Dedifferentiated amniotic fluid mesenchymal stem cell (primary cell): ENCODE measurements around the gene STX2.
"Not testable (repeated sequence)": the region's sequence is repeated elsewhere in the genome, so short reads cannot be mapped to it uniquely, and the experiment has no call there.

Source experiments
- DNase-seq: peaks from one replicate; pipeline ENCODE4 v3.0.0-alpha.2; 2016; ENCODE audit errors: extremely low spot score

STX2 gene

DNA sequence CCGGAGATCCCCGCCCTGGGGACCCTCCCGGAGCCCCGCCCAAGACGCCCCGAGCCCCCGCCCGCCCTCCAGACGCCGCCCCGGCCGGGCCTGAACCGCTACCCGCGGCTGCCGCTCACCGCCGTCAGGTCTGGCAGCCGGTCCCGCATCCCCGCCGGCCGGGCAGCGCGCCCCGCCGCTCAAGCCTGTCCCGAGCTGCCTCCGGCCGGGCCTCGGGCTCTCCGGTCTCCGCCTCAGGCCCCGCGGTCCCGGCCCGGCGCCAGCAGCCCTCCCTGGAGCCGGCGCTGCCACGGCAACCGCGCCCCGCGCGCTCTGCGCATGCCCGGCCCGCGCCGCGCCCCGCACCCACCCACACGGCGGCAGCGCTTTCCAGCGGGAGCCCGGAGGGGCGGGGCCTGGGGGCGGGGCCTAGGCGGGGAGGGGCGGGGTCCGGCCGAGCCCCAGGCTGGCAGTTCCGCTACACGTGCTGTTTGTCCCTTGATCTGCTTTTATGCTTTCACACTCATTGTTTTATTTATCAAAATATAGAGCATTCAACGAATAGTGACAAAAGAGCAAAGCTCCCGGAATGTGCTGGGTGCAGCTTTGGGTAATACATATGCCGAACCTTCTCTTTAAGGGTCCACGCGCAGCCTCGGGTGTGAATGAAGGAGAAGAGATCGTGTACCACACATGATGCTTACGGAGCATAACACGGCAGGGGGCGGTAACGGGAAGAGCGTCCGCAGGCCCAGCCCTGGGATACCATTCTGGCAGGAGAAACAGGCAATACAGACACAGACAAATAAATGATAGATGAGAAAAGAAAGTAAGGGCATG is at the start of gene STX2:
Gene STX2 (minus strand): TSS at position 300 of the 819 bp plus-strand sequence. CDS start 151 bp downstream, at position 149.
- peak; percentile 62 for DNase-seq

- DNase-seq = not testable (repeated sequence)
These were observed 48.1 kb upstream of the STX2 start for GRCh38 chr12:130887190-130887589.

GRCh38 chr12:130881548-130881947 is 42.5 kb upstream of the STX2 start:
- no peak for DNase-seq

DNA sequence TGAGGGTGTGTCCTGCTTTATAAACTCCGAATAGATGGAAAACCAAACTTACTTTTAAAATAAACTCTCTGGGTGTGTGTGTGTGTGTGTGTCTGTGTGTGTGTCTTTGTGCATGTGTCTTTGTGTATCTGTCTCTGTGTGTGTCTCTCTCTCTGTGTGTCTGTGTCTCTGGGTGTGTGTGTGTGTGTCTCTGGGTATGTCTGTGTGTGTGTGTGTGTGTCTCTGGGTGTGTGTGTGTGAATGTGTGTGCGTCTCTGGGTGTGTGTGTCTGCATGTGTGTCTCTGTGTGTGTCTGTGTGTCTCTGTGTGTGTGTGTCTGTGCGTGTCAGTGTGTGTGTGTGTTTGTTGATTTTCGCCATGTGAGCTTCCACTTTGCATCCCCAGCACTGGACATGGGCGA is 42.0 kb upstream of the STX2 start:
- DNase-seq = no peak

- DNase-seq = no peak
These were observed 41.4 kb upstream of the STX2 start for GRCh38 chr12:130880411-130880885.

DNA sequence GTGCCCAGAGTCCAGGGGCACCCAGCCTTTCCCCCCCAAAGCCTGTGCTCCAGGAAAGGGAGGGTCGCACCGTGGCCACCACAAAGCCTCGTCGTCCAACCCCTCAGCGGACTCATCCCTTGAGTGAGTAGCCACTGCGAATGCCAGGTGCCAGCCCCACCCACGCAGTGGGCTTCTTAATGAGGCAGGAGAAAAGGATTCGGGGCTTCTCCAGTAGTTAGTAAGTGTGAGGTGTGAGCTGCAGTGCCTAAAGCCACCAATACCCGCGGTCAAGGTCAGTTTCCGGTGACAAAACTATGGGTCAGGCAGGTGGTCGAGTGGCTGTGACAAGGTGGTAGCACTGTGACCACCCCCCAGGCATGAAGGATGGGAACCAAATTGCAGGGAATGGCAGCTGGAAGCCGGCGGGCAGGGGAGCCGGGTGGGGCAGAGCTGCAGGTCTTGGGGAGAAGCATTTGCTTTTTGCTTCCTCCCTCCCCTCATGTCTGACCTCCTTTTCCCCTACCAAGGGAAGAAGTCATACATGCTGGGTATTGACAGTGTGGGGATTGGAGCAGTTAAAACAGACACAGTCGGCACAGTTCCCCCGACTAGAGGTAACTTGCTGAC is 40.8 kb upstream of the STX2 start:
- DNase-seq = no peak

DNA sequence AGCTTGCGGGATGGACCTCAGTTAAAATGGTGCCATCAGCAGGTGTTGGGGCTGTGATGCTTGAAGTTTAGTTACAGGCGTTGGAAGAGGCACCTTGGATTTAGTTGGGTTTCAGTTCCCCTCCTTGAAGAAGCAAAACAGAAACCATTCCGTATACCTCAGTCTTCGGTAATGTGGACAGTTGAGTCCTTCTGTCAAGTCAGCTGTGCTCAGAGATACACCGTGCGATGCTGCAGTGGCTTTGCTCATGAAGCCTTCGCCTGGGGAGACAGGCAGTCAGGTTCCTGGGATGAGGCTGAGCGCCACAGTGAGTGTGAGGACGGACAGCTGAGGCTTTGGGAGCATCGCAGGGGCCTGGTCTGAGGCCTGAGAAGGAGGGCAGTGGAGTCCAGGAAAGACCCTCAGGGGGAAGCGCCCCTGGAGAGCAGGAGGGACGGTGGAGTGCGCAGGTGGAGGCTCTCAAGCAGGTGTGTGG is 40.2 kb upstream of the STX2 start:
- no peak for DNase-seq

DNA sequence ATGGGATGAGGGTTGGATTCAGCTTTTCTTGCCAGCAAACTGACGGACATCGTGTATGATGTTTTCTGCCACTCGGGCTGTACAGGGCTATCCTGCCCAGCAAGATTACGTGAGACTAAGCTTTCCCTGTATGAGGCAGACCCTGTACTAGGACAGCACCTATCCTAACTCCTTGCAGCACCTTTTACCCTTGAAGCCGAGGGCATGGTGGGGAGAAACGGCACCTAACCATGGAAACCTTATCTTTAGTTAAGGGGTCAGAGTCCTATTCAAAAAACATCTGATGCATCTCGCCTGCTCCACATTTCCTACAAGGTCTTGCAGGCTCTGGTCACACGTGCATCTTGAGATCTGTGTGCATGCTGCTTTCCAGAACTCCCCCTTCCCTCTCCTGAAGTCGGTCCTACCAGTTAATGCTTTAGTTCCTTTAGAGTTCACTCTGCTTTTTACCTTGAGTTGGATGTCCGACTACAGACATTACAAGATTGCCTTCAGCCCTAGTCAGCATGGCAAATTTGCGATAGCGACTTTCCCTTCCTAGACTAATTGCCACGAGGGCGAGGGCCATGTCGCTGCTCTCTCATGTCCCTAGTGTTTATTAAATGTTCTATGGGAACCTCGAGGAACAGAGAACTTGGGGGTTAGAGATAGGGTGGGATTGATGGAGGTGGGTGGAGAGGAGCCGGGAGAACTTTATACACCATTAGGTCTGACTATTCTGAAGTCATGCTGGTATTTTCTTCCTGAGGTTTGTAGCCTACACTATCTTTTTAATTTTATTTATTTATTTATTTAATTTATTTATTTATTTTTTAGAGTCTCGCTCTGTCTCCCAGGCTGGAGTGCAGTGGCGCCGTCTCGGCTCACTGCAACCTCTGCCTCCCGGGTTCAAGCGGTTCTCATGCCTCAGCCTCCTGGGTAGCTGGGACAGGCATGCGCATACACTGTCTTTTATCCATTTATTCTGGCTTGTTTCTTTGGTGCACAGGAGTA is 39.4 kb upstream of the STX2 start:
- no peak for DNase-seq

DNA sequence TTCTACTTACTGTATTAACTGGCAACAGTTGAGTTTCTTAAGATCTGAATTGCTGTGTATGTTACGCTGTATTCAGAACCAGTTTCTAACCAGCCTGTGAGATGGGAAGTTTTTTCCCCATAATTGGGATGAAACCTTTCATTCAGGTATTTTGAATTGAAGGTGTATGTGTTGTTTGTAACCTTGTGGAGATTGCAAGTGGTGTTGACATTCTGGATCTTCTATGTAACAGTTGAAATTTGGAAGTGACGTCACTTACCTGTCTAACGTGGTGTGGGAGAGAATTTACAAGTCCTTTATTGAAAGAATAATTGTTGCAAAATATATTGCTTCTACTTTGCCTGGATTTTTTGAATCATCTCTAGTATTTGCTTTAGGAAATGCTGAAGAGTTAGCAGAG is 38.3 kb upstream of the STX2 start:
- no peak for DNase-seq

DNA sequence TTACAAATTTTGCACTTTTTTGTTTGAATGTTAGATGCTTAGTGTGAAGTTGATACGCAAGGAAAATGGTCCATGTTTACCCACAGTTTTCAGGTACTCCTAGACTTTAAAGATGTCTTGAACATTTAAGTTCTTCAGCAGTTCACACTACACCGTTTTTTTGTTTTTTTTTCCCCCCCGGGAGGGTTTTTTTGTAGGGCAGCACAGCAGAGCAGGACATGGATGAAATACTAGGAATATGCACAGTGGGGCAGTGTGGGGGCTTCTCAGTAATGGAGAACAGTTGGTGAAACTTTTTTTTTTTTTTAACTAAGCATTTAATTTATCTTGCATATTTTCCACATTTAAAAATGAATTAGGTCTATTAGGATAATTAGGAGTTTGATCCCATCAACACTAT is 37.7 kb upstream of the STX2 start:
- no peak for DNase-seq

GRCh38 chr12:130876297-130876696 is 37.2 kb upstream of the STX2 start:
- DNase-seq = no peak

DNA sequence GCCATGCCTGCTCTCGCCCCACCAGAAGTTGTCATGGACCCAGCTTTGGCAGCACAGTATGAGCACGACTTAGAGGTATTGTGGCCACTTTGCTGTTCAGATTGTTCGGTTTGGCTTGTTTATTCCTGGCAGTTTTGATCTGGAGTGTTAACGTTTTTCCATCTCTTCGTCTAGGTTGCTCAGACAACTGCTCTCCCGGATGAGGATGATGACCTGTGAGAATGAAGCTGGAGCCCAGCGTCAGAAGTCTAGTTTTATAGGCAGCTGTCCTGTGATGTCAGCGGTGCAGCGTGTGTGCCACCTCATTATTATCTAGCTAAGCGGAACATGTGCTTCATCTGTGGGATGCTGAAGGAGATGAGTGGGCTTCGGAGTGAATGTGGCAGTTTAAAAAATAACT is 36.7 kb upstream of the STX2 start:
- DNase-seq = not testable (repeated sequence)

DNA sequence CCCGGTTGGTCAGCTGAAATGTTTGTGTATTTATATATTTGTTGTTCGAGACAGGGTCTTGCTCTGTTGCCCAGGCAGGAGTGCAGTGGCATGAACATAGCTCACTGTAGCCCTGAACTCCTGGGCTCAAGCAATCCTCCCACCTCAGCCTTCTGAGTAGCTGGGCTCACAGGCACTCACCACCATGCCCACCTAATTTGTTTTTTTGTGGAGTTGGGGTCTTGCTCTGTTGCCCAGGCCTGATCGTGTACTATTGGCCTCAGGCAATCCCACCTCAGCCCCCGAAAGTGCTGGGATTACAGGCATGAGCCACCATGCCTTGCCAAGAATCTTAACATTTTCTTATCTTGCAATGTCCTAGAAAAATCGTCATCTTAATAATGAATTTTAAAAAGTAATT is 36.1 kb upstream of the STX2 start:
- no peak for DNase-seq

GRCh38 chr12:130874696-130875095 is 35.6 kb upstream of the STX2 start:
- DNase-seq = no peak

- no peak for DNase-seq
These were observed 34.8 kb upstream of the STX2 start for GRCh38 chr12:130873825-130874224.

- DNase-seq = no peak
These were observed 34.2 kb upstream of the STX2 start for GRCh38 chr12:130873106-130873795.

DNA sequence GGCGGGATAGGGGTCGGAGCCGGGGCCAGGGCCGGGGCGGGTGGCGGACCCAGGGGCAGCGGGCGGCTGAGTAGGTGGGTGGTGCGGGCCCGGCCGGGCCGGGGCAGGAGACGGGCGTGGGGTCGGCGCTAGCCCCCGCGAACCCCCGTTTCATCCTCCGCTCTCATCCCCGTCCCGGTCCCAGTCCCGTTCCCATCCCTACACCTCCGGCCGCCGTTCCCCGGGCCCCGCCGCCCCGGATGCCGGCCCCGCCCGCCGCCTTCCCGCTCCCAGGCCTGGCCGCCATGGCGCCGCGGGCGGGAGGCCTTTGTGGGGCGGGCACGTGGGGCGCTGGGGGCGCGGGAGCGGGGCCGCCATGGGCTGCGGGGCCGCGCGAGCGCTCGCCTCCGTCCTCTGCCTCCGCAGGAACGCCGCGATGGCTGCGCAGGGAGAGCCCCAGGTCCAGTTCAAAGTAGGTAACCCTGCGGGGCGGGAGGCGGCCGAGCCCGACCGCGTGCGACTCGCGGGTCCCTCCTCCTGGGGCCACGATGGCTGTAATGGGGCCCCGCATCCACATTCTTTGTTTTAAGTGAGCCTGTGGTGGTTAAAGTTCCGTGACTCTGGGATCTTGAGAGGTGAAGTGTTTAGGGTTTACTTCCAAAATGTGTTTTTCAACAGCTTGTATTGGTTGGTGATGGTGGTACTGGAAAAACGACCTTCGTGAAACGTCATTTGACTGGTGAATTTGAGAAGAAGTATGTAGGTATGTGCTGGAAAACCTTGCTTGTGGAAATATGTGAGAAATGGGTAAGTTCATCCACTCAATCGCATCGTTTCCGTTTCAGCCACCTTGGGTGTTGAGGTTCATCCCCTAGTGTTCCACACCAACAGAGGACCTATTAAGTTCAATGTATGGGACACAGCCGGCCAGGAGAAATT is 33.4 kb upstream of the STX2 start:
- DNase-seq = peak; percentile 30

- DNase-seq = peak; percentile 81
These were observed 32.5 kb upstream of the STX2 start, which contains the start of gene RAN for GRCh38 chr12:130871286-130872178. Gene RAN (plus strand): TSS chr12:130872066. CDS start chr12:130872594, 528 bp downstream.
